Uterus (tissue), 2 donors: Measurements from ENCODE around the gene CLEC6A.
"Not testable (repeated sequence)": the region's sequence is repeated elsewhere in the genome, so short reads cannot be mapped to it uniquely, and the experiment has no call there.

Experiments used
- CTCF ChIP-seq, 4 experiments: fragments of 200-600 bp in 2 of 4; fragments of 450-650 bp in 2 of 4; sonication (generic) in 2 of 4; IDR thresholded peaks; one replicate each; pipeline ENCODE4 v1.5.1; 2016 to 2019; ENCODE audit warnings: antibody characterized with exemption in 4 of 4, mild to moderate bottlenecking in 2 of 4, moderate library complexity in 1 of 4
- POLR2A ChIP-seq, 2 donors: fragments of 450-650 bp; IDR thresholded peaks; one replicate each; pipeline ENCODE4 v1.6.1; 2016; ENCODE audit warnings: antibody characterized with exemption in 2 of 2, mild to moderate bottlenecking in 1 of 2, moderate library complexity in 1 of 2

GRCh38 chr12:8419576-8419975, 36.2 kb upstream of the CLEC6A start:
- not testable (repeated sequence) for TF ChIP-seq POLR2A, CTCF (IDR thresholded peaks at IDR 0.05)
